GM18870 (cell line): ENCODE results near the gene TNS4.

Experiments
- ATAC-seq: cut with Tn5 transposase; IDR thresholded peaks from one replicate; pipeline ENCODE4 v1.9.1; 2021; ENCODE audit warnings: moderate library complexity; ENCODE audit not compliant: unreplicated experiment

The TNS4 gene

DNA sequence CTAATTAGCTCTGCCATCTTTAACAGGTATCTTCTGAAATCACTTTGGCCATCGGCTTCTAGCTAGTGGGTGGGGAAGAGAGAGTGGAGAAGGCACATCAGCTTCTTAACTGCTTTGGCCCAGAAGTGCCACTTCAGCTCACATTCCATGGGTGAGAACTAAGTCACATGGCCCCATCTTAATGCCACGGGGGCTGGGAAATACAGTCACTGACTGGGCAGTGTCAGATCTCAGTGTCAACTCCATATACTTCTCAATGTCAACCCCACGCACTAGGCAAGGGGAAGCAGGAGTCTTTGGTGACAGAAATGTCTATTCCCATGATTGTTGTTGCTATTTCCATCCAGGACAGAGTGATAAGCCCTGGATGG, 34.5 kb upstream of the TNS4 start:
- no peak for ATAC-seq

GRCh38 chr17:40535438-40535837, 34.0 kb upstream of the TNS4 start:
- ATAC-seq: no peak

- ATAC-seq: no peak
Measured at GRCh38 chr17:40534371-40535189, 33.2 kb upstream of the TNS4 start.

DNA sequence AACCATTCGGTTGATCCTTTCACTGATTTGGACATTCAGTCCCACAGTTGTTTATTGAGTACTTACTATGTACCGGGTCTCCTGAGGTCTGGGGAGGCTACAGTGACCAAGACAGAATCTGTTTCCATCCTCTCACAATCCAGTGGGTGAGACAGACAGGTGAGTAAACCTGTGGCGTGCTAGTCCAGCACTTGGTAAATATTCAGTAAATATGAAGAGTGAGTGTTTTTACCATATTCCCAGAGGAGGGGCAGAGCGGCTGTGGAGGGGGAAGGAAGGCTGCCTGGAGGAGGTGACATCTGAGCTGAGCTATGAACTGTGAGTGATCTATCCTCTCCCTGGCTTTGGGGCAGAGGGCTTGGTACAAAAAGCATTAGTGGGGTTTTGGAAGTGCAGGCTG, 32.5 kb upstream of the TNS4 start:
- ATAC-seq: no peak

GRCh38 chr17:40532520-40533253, 31.3 kb upstream of the TNS4 start:
- no peak for ATAC-seq

GRCh38 chr17:40531051-40531991, 29.9 kb upstream of the TNS4 start:
- no peak for ATAC-seq

DNA sequence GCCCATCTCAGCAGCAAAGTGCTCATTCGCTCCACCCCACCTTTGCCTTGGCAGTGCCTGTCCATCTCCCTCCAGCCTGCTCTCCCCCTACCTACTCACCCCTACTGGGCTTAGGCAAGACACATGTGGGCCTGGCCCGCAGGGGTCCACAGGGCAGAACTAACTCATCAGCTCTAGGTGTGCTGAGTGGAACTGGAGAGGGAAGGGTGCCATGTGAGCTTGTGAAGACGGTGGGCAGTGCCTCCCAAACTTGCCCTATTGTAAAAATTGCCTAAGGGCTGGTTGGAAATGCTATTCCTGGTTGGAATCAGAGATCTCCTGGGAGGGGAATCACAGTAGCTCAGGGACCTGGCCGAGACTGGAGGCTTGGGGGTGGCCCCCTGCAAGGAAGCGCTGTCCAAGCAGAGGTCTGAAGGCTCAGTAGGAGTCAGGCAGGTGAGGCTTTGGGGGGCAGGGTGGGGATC, 29.1 kb upstream of the TNS4 start:
- no peak for ATAC-seq

DNA sequence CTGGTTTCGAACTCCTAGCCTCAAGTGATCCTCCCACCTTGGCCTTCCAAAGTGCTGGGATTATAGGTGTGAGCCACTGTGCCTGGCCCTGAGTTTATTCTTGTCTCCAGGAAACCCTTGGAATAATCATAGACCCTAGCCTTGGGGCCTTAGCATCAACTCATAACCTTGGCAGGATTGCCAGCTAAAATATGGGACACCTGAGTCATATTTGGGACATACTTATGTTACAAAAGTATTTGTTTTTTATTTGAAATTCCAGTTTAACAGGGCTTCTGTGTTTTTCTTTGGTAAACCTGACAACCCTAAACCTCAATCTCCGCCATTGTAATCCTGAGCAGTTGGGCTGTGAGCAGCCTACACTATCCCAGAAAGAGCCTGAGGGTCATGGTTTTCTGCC, 28.6 kb upstream of the TNS4 start:
- no peak for ATAC-seq

DNA sequence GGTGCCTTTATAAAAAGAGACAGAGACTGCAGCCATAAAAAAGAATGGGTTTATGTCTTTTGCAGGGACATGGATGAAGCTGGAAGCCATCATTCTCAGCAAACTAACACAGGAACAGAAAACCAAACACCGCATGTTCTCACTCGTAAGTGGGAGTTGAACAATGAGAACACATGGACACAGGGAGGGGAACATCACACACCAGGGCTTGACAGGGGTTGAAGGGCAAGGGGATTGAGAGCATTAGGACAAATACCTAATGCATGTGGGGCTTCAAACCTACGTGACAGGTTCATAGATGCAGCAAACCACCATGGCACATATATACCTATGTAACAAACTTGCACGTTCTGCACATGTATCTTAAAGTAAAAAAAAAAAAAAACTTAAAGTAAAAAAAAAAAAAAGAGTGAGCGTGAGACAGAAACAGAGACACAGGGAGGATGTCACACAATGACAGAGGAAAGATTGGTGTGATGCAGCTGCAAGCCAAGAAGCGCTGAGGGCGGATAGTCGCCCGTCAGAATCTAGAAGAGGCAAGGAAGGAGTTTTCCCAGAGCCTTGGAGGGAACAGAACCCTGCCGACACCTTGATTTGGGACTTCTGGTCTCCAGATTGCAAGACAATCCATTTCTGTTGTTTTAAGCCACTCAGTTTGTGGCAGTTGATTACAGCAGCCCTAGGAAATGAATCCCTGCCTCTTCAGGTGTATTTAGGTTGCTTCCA, 27.4 kb upstream of the TNS4 start:
- ATAC-seq: no peak

GRCh38 chr17:40526668-40527067, 25.2 kb upstream of the TNS4 start:
- ATAC-seq: no peak

- no peak for ATAC-seq
Measured at GRCh38 chr17:40525294-40525693, 23.9 kb upstream of the TNS4 start.

DNA sequence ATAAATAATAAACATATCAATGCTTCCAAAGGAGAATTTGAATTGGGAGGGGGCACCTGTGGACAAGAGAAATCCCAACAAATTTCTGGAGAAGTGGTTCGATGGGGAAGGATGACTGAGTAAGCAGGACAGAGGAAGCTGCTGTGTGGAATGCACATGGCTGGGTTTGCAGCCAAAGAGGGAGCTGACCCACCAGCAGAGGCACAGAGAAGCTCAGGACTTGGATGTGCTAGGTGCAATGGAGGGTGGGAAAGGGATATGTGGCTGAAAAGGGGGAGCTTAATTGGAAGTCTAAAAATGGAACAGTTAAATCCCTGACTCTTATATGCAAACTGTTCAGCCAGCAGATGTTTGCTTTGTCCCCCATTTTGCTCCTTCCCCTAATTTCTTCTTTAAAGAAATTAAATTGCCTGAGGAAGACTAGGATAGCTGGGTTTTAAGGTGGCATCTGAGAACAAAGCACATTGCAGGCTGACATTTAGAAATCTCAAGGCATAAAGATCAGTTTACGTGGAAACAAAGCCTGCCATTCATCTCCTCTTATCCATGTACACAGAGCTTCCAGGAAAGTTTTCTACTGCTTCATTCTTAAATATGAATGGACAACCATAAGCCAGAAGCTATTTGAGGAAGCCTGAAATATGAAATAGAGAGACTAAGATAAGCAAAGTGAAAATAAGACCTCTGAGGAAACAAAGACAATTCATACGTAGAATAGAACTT, 23.0 kb upstream of the TNS4 start:
- no peak for ATAC-seq

DNA sequence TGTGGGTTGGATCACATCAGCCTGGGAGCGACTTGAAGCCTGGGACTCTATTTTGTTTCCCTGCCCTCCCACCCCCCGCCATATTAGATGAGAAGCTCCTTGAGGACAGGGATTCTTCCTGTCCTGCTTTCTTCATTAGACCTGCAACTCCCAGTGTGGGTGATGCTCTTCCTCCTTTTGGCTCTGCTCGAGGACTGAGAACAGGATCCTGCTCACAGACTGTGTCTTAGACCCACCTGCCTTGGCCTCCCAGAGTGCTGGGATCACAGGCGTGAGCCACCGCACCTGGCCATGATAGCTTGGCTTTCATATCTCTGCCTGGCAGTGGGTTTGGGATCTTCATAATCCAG, 21.5 kb upstream of the TNS4 start:
- ATAC-seq: no peak

- ATAC-seq: no peak
Measured at GRCh38 chr17:40522250-40522960, 21.0 kb upstream of the TNS4 start.

GRCh38 chr17:40520991-40521453, 19.6 kb upstream of the TNS4 start:
- ATAC-seq: no peak

DNA sequence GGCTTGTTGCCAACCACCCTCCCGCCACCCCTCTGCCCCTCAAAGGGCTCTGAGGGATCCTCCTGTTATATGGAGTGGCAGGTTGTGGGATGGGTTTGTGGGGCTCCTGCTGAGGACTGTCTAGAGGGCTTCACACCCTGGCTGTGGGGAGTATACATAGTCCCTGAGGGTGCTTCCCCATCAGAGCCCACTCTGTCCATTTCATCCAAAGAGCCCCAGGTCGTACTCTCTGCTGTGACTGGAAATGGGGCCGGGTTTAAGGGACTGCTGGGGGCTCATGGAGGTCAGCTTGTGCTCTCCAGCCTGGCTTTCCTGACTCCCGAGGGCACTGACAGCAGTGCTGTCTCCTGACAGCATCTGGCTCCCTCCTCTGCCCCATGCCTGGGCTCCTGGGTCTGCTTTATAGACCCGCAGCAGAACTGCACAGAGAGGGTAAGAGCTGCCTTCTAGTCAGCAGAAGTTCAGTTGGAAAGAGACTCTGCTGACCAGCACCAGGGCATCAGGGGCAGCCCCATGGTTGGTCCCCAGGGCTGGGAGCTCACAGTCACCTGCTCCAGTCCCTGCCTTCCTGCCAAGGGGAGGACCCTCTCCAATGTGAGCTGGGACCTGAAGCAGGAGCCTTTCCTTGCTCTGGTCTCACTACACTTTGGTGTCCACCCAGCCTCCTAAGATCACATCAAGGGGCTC, 17.8 kb upstream of the TNS4 start:
- ATAC-seq: no peak

- no peak for ATAC-seq
Measured at GRCh38 chr17:40518401-40519088, 17.1 kb upstream of the TNS4 start.

DNA sequence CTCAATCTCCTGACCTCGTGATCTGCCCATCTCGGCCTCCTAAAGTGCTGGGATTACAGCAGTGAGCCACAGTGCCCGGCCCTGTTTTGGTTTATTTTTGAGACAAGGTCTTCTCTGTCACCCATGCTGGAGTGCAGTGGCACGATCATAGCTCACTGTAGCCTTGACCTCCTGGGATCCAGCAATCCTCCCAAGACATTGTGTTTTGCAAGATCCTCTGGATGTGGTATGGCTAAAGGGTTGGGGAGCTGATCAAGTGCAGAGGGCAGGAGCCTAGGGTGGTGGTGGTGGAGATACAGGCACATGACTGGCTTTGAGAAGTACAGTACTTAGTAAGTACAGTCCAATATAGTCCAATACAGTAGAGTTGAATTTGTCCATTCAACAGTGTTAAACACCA, 16.6 kb upstream of the TNS4 start:
- no peak for ATAC-seq
